Stimulated activated CD4-positive, alpha-beta T cell treated with anti-CD3 and anti-CD28 coated beads, Interleukin-15, amount 100 ng/mL, for 48 hours (primary cell): ENCODE measurements around the gene GRID1.

ENCODE experiments used
- DNase-seq, 2 donors: peaks; one replicate each; pipeline ENCODE4 v3.0.0-alpha.2; 2020; ENCODE audit warnings: low read depth in 2 of 2

The GRID1 gene

GRCh38 chr10:86004337-86004736 lies 362.3 kb downstream of the GRID1 start:
- DNase-seq: no peak

- DNase-seq: no peak
Measured at GRCh38 chr10:86003201-86003621, 363.4 kb downstream of the GRID1 start.

DNA sequence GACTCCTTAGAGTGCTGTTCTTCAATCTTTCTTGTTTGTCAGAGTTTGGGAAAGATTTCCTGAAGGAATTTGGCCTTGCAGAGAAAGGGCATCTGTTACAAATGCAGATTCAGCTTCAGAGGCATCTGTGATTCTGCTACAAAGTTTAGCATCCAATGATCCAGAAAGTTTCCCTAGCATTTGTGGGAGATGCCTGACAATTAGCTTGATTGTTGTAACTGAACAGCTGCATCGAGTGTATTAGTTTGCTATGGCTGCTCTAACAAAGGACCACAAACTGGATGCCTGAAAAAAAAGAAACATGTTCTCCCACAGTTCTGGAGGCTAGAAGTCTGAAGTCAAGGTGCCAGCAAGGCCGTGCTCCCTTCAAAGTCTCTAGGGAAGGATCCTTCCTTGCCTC lies 365.1 kb downstream of the GRID1 start:
- no peak for DNase-seq

DNA sequence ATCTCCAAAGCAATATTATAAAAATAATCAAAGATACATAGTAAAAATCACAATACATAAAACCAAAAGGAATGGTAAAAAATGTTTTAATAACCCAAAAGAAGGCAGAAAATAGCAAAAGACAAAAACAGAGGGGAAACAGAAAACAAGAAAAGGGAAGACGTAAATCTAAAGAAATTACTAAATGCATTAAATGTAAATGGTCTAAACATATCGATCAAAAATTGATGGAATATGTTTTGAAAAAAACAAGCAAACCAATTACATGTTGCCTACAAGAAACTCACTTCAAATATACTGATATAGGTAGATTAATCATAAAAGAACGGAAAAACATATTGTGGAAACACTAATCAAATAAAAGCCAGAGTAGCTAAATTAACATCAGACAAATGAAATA lies 369.1 kb downstream of the GRID1 start:
- no peak for DNase-seq

DNA sequence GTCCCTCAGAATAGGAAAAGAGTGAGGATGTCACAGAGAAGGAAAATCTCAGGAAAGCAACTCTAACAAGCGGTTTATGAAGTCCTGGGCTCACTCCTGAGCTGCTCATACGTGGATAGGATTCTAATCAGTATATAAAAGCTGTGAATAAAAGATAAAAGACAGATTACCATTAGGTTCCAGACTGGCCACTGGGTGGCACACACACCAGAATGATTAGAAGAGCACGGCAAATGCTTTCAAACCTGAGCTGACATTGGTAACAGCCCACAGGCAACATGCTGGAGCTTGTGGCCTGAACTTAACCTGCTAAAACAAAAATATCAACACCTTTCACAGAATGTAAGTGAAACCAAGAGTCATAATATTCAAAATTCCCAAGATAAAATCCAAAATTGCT lies 370.8 kb downstream of the GRID1 start:
- no peak for DNase-seq

DNA sequence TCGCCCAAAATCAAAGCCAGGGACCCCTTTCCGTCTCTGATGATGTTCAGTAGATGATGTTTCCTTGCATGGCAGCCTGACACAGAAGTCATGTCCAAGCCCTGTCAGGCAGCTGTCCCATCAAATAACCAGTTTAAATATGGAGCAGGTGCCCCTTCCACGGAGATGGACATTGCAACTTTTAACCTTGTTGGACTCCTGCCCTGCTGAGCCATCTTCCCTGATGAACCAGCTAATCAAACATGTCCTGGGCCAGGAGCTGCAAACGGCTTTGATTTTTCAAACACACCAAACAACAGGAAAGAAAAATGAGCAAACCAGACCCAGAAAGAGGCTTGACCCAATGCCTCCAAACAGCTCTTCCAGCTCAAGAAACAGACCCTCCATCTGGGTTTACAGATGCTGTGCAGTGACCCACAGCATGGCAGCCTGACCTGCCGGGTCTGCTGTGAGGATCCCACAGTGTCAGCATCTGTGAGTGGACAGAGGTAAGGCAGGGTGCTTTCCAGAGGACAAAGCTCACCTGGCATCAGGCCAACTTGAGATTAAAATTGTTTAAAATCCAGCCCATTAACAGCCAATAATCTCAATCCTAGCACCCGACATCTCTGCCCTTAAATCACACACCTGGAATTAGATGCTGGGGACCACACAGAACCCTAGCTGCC lies 372.6 kb downstream of the GRID1 start:
- DNase-seq: no peak

- DNase-seq: no peak
Measured at GRCh38 chr10:85993140-85993539, 373.5 kb downstream of the GRID1 start.

GRCh38 chr10:85992324-85992723 lies 374.3 kb downstream of the GRID1 start:
- no peak for DNase-seq

GRCh38 chr10:85986777-85987176 lies 379.8 kb downstream of the GRID1 start:
- no peak for DNase-seq

GRCh38 chr10:85983051-85983450 lies 383.5 kb downstream of the GRID1 start:
- no peak for DNase-seq

GRCh38 chr10:85979598-85979997 lies 387.0 kb downstream of the GRID1 start:
- no peak for DNase-seq

DNA sequence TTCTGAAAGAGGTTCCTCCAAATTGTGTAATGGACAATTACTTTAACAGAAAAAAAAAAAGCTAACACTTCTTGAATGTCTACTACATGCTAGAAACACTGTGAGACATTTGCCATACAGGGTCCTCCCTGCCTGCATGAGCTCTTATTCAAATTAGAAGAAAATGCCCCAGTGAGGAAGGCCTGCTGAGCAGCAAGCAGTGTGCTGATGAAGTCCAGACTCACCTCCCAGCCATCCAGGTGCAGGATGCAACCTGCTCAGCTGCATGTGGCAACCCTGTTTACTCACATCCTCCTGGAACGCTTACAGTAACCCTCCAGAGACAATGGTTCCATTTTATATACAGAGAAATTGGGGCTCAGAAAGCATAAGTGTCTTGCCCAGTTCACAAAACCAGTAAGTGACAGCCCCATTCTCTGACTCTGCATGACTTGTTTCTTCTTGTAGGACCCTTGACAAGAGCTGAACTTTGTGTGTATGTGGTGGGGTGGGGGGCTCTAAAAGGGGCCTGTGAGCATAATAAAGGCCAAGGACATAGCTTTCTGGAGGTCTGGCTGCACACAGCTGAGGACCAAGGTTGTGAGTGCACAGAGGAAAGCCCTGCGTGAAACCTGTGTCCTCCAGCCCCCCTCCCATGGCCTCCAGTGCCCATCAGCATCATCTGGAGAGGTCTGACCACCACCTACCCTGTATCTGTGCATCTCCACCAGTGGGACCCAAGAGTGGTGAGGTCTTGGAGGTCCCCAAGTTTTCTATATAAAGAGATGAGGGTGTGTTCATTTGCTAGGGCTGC lies 387.8 kb downstream of the GRID1 start:
- no peak for DNase-seq

GRCh38 chr10:85977642-85978041 lies 389.0 kb downstream of the GRID1 start:
- no peak for DNase-seq

DNA sequence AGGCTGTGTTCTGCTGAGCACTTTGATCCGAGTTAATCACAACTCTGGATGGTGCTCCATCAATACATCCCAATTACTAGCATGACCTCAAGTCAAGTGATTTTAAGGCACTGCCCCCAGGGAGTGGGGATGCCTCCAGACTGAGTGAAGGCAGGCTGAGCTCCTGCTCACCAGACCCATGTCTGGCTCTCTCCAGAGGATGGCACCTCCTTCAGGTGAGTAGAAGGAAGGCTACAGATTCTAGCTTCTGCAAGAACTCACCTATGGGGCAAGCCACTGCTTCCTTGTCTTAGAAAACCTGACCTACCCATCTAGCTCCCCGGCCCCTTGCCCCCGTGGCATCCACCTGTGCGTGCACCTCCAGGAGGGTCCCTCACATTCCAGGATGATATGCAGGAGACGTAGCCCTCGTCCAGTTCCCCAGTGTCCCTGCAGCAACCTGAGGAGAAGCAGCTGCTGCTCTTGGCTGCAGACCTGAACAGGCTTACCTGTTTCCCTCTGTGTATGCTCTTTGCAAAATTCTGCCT lies 390.3 kb downstream of the GRID1 start:
- DNase-seq: no peak

DNA sequence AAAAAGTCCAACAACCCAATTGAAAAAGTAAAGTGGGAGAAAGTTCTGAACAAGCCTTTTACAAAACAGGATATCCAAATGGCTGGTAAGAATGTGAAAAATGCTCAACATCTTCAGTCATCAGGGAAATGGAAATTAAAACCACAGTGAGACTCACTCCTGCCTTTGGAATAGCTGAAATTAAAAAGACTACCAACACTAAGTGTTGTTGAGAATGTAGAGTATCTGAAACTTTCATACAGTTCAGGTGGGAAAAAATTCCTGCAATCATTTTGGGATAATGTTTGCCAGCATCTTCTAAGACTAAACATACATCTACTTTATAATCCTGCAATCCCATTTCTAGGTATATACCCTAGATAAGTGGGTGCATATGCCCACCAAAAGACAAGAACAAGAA lies 395.1 kb downstream of the GRID1 start:
- no peak for DNase-seq

- no peak for DNase-seq
Measured at GRCh38 chr10:85967594-85967993, 399.0 kb downstream of the GRID1 start.

DNA sequence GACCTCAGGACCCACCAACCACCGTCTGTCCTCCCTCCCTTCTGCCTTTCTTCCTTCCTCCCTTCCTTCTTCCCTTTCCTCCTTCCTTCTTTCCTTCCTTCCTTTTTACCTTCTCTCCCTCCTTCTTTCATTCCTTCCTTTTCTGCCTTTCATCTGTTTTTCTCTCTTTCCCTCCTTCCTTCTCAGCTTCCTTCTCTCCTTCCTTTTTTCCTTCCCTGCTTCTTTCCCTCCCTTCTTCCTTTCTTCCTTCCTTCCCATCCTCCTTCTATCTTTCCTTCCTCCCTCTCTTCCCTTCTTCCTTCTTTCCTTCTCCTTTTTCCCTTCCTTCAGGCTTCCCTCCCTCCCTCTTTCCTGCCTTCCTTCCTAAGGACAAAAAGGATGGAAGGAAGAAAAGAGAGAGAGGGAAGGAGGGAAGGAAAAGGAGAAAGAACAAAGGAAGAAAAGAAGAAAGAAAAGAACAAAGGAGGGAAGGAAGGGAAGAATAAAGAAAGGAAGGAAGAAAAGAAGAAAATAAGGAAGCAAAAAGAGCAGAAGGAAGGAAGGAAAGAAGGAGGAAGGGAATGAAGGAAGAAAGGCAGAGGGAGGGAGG lies 405.0 kb downstream of the GRID1 start:
- DNase-seq: no peak

GRCh38 chr10:85961073-85961472 lies 405.5 kb downstream of the GRID1 start:
- DNase-seq: no peak

DNA sequence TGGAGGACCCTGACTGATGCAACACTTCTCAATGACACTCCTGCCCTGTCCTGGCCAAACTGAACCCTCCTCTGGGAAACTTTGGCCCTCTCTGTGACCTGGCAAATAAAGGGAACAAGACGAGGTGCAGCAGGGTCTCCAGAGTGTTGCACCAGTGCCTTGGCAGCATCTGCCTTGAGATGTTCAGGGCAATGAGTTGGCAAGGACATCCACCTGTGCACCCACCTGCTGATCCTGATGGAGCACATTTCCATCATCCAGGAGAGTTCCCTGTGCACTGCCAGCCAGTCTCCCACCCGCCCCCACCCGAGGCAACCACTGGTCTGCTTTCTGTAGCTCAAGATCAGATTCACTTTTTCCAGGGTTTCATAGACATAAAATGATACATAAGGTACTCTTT lies 407.4 kb downstream of the GRID1 start:
- no peak for DNase-seq

DNA sequence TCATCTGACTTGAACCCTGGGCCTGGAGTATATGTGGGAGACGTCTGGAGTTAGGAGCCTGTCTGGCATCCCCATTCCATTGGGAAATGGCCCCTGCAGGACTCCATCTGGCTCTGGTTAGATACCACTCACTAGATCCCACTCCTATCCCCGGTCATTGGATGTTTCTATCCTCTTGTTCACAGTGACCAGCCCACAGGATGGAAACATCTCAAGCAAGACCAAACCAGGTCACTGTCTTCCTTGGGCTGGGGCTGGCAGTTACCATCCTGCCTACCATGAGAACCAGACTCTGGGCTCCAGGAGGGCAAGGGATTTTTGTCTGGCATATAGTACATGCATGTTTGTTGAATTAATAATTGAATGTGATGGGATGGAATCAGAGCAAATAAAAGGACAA lies 415.7 kb downstream of the GRID1 start:
- no peak for DNase-seq

GRCh38 chr10:85946713-85947326 lies 419.8 kb downstream of the GRID1 start:
- no peak for DNase-seq

DNA sequence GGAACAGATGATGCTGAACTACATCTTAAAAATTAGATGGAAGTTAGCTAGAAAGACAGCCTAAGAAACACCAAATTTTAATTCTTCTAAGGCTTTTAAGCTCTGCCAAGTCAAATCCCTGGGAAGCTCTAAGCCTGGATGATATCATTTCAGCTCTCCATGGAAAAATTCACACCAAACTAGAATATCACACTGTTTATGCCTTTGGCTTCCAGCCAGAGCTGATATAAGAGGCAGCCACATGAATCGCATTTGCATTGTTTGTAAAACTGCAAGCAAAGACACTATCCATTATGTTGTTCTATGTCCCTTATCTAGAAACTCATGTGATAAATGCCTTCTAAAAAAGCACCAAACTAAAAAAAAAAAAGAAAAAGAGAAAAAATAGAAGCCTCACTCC lies 430.4 kb downstream of the GRID1 start:
- DNase-seq: no peak
